ENCODE data around the gene CTIF. TPM values are rescaled to one million over a fixed set of nuclear protein-coding genes. Genes with fewer than 3 reads are reported as not detected.

The CTIF gene
- polyA plus RNA-seq, 1 experiment, result 40.2 TPM

DNA sequence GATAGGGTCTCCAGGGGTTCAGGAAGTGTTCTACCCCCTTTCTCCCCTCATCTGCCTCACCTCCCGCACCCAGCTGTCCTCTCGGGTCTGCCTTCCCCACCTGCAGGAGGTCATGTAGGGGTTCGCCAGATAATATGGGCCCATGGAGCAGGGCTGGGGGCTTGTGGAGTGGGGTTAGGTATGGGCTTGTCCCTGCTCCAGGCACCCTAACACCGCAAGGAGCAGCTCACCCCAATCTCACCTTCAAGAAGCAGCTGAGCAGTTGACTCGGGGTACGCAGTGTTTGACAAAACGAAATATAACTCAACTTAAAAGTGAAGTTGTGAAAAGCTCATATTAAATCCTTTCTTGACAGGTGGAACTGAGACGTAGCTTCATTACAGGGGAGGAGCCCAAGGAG, 99.6 kb downstream of the CTIF start:
- Histone ChIP-seq H3K9me3 (ENCODE audit: control insufficient read depth, insufficient read depth, low read length) (no peaks in the 10 kb centered on the region), H3K27ac (ENCODE audit: low read depth, low read length) (no peak overlapping the region), H3K27me3 (ENCODE audit: control insufficient read depth, insufficient read depth, low read length) (no peaks in the 10 kb centered on the region), H3K4me3 (ENCODE audit: low read depth, low read length) (no peak overlapping the region)
- CTCF ChIA-PET, result interaction anchor here (3.1 kb wide), 1 partner anchor 163 kb away, joined by 9 read pairs; no protein-coding TSS in a partner anchor
- POLR2A ChIA-PET, result no interaction called here
- no peak for DNase-seq (ENCODE audit: low read depth, low spot score)
- TF ChIP-seq, protein P1, sequence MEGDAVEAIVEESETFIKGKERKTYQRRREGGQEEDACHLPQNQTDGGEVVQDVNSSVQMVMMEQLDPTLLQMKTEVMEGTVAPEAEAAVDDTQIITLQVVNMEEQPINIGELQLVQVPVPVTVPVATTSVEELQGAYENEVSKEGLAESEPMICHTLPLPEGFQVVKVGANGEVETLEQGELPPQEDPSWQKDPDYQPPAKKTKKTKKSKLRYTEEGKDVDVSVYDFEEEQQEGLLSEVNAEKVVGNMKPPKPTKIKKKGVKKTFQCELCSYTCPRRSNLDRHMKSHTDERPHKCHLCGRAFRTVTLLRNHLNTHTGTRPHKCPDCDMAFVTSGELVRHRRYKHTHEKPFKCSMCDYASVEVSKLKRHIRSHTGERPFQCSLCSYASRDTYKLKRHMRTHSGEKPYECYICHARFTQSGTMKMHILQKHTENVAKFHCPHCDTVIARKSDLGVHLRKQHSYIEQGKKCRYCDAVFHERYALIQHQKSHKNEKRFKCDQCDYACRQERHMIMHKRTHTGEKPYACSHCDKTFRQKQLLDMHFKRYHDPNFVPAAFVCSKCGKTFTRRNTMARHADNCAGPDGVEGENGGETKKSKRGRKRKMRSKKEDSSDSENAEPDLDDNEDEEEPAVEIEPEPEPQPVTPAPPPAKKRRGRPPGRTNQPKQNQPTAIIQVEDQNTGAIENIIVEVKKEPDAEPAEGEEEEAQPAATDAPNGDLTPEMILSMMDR (IDR thresholded peaks at IDR 0.05; ENCODE audit: low read depth, low read length), result no peak

DNA sequence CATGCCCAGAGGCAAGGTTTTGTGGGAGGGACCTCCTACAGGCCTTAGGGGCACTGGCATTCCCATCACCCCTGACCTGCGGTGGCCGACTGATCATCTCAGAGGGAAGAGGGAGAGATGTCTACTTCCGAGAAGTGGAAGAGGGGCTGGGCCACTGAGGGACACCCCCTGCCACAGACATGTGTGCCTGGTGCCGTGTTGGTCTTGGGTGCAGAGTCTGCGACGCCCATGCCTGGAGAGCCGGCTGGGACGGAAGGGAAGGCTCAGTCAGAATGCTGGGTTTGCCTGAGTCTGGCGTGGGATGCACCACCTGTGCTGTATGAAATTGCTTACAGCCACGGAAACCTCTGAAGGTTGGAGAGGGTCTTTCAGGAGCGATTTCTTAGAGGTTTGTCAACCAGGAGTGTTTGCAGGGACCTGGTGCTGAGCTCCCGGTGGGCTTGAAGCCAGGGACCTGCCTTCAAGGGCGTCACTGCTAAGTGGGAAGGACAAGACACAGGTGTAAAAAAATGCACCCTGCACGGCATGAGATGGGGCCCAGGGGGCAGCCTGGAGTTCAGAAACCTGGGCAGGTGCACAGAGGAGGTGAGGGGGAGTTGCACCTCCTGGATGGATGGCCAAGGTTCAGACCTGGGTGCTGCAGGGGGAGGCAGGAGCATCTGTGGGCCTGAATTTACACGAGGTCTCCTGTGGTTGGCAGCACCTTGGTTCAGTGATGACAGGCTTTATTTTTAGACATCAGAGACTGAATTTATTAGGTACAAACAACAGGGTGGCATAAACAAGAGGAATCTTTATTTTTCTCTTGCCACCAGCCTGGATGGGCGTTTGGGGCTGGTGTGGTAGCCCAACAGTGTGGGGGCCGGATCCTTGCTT, 100.3 kb downstream of the CTIF start:
- Histone ChIP-seq H3K27me3 (ENCODE audit: control insufficient read depth, insufficient read depth, low read length) (no peaks in the 10 kb centered on the region), H3K9me3 (ENCODE audit: control insufficient read depth, insufficient read depth, low read length) (no peaks in the 10 kb centered on the region), H3K27ac (ENCODE audit: low read depth, low read length) (no peak overlapping the region), H3K4me3 (ENCODE audit: low read depth, low read length) (no peak overlapping the region)
- ChIA-PET POLR2A (no interaction called here), CTCF (interaction anchor here (1.7 to 3.1 kb wide), 2 partner anchors 8 to 163 kb away, joined by 6 to 9 read pairs; no protein-coding TSS in a partner anchor)
- DNase-seq (ENCODE audit: low read depth, low spot score), result no peak
- TF ChIP-seq, protein P1 (IDR thresholded peaks at IDR 0.05; ENCODE audit: low read depth, low read length), result no peak

GRCh38 chr18:48639772-48640432, 101.1 kb downstream of the CTIF start:
- CTCF ChIA-PET, result interaction anchor here (1.1 to 1.7 kb wide), 3 partner anchors 9 to 39 kb away, joined by 4 to 6 read pairs (median 4); no protein-coding TSS in a partner anchor
- H3K9me3 ChIP-seq (ENCODE audit: control insufficient read depth, insufficient read depth, low read length), result no peaks in the 10 kb centered on the region
- peak overlapping the region; percentile 55 for H3K27ac ChIP-seq (ENCODE audit: low read depth, low read length)
- DNase-seq (ENCODE audit: low read depth, low spot score), result no peak
- TF ChIP-seq, protein P1 (IDR thresholded peaks at IDR 0.05; ENCODE audit: low read depth, low read length), result peak; percentile 36
- H3K4me3 ChIP-seq (ENCODE audit: low read depth, low read length), result no peak overlapping the region
- POLR2A ChIA-PET, result interaction anchor here (0.8 to 1.4 kb wide), 2 partner anchors 17 to 19 kb away, joined by 3 to 6 read pairs; no protein-coding TSS in a partner anchor
- H3K27me3 ChIP-seq (ENCODE audit: control insufficient read depth, insufficient read depth, low read length), result no peaks in the 10 kb centered on the region

DNA sequence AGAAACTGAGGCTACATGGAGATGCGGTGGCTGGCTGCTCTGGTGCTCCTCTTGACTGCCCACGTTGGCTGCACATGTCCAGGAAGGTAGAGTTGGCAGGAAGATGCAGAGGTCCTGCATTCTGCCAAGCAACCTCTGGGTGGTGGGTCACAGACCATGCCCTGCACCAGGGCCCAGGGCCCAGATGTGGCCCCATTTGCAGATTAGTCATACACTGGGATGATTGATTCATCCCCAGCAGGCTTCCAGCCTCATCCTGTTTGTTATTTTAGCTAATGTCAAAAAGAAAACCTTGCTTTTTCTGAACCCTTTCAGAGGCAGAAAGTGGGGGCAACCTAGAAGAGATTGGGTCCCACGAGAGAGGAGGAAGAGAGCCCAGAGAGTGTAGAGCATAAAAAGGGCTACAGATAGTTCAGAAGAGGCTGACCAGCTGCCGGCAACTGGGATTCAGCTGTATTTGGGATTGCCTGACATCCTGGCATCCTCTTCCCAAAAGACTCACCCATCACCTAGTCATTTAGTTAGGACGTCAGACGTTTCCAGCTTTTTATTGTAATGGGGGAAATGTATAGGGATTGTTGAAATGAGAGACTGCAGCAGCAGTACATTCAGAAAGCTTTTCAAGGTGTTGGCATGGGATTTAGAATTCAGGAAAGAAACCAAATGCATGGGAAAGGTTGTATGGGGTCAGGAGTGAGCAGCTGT, 101.9 kb downstream of the CTIF start:
- TF ChIP-seq, protein P1 (IDR thresholded peaks at IDR 0.05; ENCODE audit: low read depth, low read length), result no peak; the same call in 1 of the 2 replicates
- ChIA-PET POLR2A (interaction anchor here (0.8 to 1.4 kb wide), 3 partner anchors 11 to 19 kb away, joined by 3 to 6 read pairs (median 4); no protein-coding TSS in a partner anchor), CTCF (interaction anchor here (0.7 to 1.7 kb wide), 4 partner anchors 10 to 165 kb away, joined by 4 to 6 read pairs (median 4); no protein-coding TSS in a partner anchor)
- Histone ChIP-seq H3K9me3 (ENCODE audit: control insufficient read depth, insufficient read depth, low read length) (no peaks in the 10 kb centered on the region), H3K27ac (ENCODE audit: low read depth, low read length) (peak overlapping the region; percentile 55), H3K4me3 (ENCODE audit: low read depth, low read length) (no peak overlapping the region), H3K27me3 (ENCODE audit: control insufficient read depth, insufficient read depth, low read length) (no peaks in the 10 kb centered on the region)
- DNase-seq (ENCODE audit: low read depth, low spot score), result no peak

Data from AG04450 (cell line).